Superior temporal gyrus (tissue), 1 donor: ENCODE results near the gene CD48.

ENCODE experiments used
- DNase-seq: peaks from one replicate; pipeline ENCODE4 v3.0.0-alpha.2; 2016; ENCODE audit errors: extremely low spot score

Gene CD48, protein sequence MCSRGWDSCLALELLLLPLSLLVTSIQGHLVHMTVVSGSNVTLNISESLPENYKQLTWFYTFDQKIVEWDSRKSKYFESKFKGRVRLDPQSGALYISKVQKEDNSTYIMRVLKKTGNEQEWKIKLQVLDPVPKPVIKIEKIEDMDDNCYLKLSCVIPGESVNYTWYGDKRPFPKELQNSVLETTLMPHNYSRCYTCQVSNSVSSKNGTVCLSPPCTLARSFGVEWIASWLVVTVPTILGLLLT

DNA sequence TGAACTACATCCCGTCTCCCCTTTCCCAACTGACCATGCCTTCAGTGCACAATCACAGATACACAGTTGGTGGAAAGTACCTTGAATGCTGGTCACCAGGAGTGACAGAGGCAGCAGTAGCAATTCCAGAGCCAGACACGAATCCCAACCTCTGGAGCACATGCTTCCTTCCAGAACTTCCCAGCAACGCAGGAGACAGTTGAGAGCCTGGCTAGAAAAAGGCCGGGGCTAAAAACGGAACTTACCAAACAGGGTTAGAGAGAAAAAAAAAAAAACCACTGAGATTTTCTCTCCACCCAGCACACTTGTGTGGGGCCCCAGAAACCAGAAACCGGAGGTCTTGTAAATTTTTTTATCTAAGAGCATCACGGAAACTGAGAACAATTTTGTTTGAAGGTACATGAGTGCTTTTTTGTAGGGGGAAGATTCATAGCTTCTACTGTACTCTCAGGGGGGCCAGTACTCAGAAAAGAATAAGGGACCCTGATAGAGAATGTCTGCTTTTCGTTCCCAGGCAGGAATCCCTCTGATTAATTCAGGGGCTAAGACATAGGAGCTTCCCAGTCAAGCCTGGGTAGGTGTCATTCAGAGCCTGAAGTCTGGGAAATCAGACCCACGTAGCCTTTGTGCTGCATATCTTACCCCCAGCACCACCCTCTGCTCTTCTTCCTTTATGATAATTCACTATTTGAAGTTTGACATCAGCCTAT lies at the start of gene CD48:
TSS of gene CD48 (minus strand) at position 221 of the 710 bp plus-strand sequence. CDS start at position 162, 59 bp downstream.
- peak; percentile 4 for DNase-seq

DNA sequence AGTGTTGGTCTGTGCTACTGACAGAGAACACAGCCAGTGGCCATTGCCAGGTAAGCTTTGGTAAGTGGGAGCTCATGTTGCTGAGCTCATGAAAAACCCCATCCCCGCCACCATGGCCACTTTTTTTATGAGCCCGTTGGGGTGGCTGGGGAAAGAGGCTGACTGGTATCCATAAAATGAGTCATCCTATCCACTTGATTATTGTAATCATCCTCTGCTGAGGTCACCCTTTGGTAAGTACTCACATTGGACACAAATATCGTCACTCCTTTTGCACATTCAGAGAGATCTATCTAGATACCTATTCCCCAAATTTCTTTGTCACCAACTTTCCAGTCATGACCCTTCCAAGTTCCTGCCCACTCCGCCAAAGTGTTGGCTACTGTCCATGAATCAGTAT lies 49.4 kb upstream of the CD48 start:
- no peak for DNase-seq

DNA sequence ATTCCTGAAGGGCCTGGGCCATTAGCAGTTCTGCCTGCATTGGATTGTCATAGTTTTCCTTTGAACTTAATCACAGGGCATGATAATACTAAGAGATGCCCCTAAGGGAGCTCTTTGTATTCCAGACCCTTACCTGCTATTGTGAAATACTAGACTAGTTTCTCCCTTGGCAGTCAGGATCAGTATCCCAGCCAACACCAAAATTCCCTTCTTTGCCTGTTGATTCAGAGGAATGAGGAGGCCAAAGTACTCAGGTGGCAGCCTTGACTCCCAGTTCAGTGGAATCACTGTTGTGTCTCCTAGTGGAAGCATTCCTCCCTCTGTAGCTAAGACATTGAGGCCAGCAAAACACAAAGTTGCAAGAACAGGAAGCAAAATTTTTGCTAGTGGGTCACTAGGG lies 48.1 kb upstream of the CD48 start:
- DNase-seq: no peak

DNA sequence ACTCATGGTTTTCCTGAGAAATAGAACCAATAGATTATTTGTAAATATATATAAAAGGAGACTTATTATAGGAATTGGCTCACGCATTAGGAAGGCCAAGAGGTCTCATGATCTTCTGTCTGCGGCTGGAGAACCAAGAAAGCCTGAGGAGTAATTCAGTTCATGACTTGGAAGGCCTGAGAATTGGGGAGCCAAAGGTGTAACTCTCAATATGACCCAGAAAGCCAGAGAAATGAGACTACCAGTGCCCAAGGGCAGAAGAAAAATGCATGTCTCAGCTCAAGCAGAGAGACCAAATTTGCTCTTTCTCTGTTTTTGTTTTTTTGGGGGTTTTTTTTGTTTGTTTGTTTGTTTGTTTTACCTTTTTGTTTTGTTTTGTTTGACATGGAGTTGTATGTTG lies 46.9 kb upstream of the CD48 start:
- DNase-seq: no peak

DNA sequence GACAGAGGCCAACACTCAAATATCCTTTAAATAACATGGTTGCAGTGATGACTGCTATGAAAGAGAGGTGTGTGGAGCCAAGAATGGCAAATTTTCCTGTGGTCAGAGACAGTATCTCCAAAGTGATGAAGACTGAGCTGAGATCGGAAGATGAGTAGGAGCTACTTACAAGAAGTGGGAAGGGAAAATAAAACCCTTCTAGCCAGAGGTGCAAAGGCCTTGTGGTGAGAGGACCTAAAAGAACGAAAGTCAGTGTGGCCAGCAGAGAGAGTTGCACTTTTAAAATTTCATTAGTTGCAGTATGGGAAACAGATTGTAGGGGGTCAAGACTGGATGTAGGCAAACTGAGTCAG lies 45.2 kb upstream of the CD48 start:
- no peak for DNase-seq

DNA sequence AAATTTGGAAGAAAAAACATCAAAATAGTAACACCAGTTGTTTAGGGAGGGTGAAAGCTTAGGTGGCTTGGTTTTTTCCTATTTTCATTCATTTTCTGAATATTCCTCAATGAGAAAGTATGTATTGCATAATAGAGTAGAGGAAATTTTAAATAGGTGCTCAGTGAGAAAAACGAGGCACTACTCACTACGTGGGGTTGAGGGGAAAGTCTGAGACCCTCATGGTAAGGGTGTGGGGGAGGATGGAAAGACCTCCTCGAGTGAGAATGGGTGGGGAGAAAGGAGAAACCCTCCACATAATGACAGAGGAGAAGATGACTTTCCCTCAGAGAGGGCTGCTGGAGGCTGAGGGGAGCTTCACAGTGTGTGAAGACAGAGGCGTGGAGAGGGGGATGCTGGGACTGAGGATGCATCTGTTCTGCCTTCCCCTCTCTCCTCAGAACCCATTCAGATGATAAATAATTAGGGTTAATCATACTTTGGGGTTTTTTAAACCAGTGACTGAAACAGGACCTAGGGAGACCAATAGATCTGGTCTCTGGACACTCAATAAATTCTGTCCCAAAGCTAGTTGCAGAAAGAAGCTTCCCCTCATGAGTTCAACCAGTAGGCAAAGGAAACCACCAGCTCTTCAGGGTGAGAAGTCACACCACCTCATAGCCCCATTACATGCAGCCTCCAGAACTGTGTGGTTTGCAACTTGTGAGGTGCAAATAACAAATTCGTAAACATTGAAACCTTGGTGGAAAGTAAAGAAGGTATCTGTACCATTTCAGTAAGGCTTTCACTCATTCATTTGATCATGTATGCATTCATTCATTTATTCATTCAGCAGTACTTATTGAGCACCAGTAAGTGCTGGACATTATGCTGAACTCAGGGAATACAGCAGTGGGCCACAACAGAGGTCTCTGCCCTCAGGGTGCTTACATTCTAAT lies 44.6 kb upstream of the CD48 start:
- DNase-seq: no peak

DNA sequence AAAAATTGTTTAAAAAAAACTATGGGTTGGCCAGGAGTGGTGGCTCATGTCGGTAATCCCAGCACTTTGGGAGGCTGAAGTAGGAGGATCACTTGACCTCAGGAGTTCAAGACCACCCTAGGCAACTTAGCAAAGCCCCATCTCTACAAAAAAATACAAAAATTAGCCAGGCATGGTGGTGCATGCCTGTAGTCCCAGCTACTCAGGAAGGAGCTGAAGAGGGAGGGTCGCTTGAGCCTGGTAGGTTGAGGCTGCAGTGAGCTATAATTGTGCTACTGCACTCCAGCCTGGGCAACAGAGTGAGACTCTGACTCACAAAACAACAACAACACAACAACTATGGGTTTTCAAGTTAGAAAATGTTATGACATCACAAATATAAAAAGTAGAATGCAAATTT lies 43.8 kb upstream of the CD48 start:
- DNase-seq: no peak

DNA sequence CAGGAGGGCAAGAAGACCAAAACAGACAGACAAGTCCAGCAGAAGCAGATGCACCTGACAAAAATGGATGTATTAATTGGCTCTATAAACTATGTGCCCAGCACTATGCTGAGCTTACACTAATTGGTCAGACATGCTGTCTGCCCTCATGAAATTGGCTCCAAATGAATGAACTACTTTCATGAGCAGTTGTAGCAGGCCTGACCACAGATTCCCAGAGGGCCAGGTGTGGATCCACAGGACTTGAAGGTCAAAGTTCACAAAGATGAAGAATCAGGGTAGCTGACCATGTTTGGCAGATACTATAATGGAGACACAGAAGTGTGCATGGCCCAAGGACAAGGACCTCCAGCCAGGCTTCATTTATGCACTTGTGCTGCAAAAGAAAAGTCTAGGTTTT lies 42.0 kb upstream of the CD48 start:
- no peak for DNase-seq

DNA sequence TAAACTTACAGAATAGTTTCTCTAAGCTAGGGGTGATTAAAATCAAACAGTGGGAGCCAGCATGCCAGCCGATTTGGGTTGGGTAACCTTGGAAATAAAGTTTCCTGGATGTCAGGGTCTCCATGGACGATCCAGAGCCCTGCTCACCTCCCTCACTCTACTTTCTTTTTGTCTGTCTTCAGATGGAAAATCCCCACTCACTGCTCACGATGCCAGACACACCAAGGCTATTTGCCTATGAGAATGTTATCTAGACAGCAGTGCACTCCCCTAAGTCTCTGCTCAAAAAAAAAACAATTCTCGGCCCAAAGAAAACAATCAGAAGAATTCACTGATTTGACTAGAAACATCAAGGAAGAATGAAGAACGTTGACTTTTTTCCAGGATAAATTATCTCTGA lies 41.3 kb upstream of the CD48 start:
- no peak for DNase-seq

DNA sequence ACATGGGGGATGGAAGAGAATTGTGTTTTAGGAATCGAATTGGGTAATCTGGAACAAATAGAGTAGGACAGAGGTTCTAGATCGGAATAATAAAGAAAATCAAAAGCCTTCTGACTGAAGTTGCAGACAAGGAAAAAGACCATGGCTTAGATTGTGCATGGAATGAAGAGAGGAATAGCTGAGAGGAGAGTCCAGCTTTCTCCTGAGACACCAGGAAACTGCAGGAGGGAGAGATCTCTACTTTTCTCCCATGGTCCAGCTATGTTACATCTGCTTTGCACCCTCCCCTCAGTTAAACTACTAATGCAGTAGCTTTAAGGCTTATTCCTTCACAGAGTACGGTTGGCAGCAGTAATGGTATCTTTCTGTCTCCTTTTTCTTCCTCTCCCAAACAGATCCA lies 40.8 kb upstream of the CD48 start:
- DNase-seq: no peak

DNA sequence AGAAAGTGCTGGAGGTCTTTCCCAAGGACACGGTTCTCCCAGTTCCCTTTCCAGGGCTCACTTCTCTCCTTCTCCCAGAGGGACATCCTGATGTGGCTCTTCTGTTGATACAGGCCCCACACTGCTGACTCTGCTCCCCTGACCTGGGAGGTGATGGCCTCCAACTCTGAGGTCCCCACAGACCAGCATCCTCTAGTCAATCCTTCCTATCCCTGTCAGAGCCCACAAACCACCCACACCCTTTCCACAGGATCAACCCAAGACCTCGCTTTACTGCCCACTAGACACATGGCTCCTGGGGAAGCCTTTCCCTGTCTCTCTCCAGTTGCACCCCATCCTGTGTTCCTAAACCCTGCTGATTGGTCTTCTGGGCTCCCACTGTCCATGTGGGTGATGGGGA lies 39.0 kb upstream of the CD48 start:
- no peak for DNase-seq

DNA sequence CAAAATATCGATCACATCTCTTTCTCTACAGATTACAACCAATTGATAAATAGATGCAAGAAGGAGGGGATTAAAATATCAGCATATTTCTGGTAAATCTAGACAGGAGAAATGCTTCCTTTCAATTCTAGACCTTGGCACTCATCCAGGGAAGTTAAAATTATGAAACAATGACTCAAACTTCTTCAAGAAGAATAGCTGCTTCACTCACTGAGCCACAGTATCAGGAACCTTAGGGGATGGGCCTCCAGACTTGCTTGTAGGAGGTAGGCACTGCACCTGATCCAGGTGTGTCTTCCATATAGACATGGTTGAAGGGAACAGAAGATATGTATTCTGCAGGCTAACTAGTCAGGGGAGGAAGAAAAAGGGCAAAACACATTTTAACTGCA lies 37.3 kb upstream of the CD48 start:
- no peak for DNase-seq

DNA sequence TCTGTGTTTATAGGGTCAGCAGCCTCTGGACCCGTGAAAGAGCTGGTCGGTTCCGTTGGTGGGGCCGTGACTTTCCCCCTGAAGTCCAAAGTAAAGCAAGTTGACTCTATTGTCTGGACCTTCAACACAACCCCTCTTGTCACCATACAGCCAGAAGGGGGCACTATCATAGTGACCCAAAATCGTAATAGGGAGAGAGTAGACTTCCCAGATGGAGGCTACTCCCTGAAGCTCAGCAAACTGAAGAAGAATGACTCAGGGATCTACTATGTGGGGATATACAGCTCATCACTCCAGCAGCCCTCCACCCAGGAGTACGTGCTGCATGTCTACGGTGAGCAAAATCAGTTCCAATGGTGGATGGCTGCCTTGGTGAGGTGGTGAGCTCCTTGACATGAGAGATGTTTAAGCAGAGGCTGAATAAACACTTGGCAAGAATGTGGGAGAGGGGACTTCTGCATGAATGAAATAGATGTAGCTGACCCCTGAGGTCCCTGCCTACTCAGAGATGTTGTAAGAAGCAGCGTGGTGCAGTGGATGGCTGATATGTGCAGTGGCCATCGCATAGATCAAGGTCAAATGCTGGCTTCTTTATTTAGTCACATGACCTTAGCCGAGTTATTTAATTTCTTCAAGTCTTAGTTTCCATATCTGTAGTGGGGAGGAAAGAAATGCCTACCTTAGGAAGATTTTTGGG lies 36.7 kb upstream of the CD48 start:
- no peak for DNase-seq

DNA sequence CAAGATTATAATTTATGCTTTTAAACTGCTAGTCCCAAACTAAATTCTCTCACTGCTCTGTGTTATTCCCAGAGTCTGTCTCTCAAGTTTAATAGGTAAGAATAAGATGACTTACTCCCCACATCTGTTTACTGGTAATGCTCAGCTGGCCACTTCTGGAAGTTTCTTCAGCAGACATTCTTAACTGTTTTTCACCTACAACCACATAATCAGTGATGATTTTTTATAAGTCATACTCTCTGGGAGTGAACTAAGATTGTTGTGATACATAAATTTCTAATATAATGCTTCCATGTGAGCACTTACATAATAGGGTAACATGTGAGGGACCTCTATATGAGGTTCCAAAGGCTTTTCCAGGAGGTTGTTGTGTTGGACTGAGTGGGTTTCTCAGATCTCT lies 36.1 kb upstream of the CD48 start:
- no peak for DNase-seq

DNA sequence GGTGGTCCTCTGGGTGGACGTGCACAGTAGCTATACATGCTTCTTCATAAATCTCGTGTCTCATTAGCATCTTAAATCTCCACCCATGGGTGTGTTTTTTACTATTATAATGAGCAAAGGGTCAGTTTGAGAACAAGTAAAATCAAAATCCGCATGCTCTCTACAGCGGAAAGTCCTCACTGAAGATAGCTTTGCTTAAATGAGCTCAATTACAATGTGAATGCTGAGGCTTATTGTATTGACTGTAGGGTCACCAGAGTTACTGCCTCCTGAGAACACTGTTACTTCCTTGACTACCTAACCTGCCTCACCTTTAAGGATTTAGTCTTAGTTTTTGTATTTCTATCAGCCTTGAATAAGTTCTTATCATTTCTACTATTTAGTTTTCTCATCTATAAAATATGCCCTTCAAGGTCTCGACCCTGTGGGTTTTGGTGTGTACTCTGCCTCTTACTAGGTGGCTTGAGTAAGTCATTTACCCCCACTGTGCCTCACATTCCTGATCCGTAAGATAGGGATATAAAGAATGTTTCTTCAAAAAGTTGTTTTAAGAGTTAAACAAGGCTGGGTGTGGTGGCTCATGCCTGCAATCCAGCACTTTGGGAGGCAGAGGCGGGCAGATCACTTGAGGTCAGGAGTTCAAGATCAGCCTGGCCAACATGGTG lies 35.3 kb upstream of the CD48 start:
- DNase-seq: no peak

DNA sequence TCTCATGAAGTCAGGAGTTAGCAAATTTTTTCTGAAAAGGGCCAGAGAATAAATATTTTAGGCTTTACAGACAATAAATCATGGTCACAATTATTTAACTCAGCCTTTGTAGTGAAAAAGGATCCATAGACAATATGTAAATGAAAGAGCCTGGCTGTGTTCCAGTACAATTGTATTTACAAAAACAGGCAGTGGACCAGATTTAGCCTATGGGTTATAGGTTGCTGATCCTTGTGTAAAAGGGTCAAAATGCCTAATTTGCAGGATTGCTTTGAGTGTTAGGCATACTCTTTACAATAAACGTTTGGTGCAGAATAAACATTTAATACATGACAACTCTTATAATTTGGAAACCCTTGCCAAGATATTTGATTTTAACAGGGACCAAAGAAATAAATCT lies 33.9 kb upstream of the CD48 start:
- DNase-seq: no peak

DNA sequence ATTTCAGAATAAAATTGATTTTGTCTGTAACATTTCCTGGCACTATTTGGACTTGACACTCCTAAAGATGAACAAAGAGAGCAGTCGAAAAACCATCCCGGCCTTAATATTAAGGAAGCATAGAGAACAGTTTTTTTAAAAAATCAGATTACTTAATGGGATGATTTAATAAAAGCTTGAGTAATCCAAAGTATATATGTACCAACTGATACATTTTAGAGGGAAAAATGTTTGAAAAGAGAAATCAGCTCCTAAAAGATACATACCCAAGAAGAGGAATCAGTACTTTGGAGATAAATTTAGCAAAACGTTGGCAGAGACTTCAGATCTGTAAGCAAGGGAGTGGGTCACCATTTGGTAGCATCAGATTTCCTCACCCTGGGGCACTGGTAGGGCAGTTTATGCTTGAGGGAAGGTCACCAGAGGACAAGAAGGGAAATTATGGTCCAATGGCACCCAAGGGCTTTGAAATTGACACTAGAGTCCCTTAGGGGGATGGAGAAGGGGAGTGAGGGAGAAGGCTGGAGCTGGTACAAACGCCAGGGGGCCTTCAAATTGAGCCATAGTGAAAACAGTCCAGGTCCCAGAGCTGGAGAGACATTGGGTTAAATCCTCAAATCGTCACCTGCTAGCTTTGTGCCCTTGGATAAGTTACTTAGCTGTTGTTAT lies 33.4 kb upstream of the CD48 start:
- no peak for DNase-seq

DNA sequence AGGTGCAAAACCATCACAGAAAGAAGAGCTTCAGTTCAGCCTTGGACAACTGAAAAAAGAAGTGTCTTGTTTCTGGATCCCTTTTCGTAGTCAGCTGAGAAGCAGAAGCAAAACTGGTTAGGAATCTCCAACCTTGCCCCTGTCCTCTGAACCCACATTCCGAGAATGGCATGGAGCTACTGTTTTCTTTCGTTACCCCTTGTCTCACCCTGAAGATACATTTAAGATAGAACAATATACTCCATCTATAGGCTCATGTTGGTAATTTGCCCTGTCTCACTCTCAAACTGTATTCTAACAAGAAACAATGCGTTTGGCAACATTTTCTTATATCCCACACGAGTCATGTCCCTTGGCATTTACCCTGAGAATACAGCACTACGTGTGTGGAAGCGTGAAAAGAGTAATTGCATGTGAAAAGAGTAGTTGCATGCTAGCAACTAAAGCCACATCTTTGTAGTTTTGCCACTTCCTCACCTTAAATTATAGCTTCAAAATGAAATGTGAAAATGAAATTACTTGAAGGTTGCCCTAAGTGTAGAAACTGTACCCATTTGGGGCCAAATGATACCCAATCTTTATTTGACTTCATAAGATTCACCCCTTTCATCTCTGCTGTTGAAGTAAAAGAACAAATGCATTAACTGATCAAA lies 32.7 kb upstream of the CD48 start:
- no peak for DNase-seq

DNA sequence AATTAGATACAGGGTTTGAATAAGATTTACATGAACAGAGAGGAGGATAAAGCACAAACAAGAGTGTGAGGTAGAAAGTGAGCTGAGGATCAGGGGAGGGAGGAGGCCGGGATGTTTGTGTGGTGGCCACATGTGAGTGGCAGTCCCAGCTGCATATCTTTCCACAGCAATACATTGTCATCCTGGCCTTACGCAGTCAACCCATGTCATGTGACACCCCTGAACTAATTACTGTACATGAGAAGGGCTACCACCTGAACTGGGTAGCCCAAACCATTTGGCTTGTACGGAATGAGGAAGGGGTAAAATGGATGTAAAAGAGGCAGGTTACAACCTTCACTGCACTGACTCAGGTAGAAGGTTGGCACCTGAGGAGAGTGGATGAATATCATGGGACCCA lies 31.6 kb upstream of the CD48 start:
- no peak for DNase-seq

DNA sequence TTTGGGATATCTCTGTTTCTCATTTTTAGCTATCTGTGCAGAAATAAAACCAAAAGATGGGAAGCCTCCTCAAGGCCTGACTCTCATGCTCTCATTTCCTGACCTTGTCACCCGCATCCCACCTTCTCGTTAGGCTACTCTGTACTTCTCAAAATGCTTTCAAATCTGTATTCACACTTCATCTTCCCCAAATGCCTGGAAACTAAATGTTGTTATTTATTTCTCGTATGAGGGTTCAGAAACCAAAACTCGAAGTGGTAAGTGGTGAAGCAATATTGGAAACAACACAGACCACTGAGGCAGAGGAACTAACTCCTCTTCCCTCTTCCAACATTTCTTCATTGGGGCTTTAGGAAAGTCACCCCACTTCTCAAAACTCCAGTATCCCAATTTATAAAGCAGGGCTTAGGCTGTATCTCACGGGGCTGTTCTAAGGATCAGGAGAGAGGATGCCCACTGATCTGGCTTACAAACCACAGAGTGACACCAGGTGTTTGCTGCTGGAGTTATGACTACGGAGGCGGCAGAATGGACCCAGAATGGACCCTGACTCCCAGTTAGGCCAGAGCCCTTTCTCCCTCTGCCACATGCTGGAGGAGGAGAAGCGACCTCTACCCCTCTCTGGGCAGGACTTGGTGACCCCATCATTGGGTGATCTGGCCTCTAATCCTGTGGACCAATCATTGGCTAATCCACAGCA lies 31.0 kb upstream of the CD48 start:
- DNase-seq: no peak
